NOMO-1 (cell line): ENCODE results near the gene COL6A3.
"Not testable (repeated sequence)": the region's sequence is repeated elsewhere in the genome, so short reads cannot be mapped to it uniquely, and the experiment has no call there.

Experiments used
- DNase-seq, 2 experiments: peaks; one replicate each; lab custom pipeline; 2025; ENCODE audit not compliant: unreplicated experiment in 2 of 2; lab: John Stamatoyannopoulos, UW

The COL6A3 gene

GRCh38 chr2:237418300-237418699, 4.3 kb upstream of the COL6A3 start:
- DNase-seq: no peak

DNA sequence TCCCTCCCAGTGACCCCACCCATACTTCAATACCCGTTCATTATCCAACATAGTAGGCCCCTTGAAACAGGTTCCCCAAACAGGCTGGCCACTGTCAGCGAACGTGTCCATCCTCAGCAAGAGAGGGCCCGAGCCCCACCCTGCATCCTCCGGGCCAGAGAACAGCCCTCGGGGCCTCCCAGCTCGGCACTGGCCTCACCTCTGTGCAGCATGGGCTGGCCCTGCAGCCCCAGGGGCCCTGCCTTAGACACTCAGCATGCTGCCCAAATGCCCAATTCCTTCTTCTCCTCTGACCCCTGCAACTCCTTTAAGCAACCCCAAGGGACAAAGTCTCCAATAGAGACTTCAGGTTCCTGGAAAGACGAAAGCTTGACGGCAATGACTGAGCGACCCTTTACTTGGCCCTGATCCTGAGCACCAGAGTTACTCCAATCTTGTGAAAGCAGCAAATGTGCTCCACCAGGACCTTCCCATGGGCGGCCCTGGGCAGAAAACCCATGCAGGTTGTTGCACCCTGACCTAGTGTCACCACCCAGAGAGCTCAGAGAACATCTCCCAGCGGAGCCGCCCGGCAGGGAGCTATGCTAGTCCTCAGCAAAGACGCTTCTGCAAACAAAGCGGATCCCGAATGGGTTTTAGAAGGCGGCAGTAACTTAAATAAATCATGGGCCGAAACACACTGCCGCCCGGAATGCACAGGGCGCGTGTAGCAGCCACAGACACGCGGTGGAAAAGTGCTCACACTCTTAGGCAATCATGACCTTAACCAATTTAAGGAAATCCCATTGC, 782 bp downstream of the COL6A3 start:
- DNase-seq: no peak

- DNase-seq: no peak
These were observed 1.3 kb downstream of the COL6A3 start for GRCh38 chr2:237412646-237412987.

DNA sequence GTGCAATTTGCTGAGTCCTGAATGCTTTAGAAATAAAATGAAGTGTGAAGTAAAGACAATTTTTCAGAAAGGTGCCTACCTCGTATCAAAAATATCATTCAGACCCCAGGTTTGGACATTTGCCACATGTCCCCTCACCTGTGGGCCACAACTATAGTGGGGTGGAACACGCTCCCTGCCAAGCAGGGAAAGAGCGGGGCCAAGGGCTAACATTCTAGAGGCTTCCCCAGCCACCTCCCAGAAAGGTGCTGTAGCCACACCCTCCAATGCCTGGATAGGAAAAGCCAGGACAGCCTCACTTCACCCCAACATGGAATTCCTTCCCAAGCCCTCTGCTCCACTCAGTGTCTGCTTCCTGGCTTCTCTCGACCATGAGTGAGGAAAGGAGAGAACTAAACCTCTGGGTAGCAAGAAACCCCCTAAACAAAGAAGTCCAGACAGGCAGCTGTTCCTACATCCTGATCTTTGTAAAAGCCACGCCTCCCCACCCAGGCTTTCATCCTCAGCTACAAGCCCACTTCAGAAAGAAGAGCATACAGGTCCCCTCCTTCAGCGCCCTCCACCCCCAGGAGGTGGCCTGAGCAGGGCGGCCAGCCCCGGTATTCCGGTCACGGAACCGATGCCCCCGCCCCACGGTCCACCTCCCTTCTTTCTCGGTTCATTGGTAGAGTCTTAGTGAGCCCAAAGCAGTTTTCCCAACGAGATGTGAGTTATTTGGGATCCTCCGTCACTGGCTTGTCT, 2.1 kb downstream of the COL6A3 start:
- DNase-seq: no peak

DNA sequence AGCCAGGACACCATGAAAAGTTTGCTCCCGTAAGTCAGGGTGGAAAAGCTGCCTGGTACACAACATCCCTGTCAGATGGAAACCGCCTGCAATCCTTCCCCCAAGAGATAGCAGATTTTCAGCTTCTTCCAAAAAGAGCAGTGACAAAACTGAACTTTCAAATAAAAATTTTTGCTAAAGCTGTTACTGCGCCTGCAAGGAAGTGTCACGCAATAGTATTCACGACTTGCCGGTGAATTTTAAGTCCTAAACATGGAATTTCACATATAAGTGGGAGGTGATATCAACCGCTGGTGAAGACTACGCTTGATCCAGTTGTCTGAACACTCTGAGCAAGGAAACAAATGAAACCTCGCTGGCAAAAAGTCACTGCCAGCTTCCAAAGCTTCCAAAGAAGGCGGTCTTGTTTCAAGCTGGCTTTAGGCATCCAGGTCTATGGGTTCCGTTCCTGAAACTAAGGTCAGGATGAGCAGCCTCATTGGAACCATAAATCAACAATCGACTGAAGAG, 2.8 kb downstream of the COL6A3 start:
- no peak for DNase-seq

GRCh38 chr2:237409263-237409662, 4.7 kb downstream of the COL6A3 start:
- DNase-seq: not testable (repeated sequence)

- DNase-seq: no peak
These were observed 5.5 kb downstream of the COL6A3 start for GRCh38 chr2:237408335-237409000.

DNA sequence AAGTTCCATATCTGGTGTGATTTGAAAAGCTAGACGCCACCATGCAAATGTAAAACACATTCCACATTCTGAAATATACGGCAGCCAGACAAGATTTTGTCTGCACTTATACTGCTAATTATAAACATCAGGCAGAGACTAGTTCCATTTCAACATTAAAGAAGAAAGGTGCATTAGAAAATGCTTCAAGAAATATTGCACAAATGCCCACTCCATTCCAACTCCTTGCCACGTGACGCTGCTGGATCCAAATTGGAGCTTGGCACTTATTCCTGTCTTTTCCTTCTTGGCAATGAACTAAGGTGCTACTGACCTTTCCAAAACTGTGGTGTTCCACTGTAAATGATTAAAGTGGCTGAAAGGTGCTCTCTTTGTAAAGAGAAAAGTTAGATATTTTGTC, 6.3 kb downstream of the COL6A3 start:
- DNase-seq: no peak

- no peak for DNase-seq
These were observed 7.5 kb downstream of the COL6A3 start for GRCh38 chr2:237406371-237406895.

- no peak for DNase-seq
These were observed 8.4 kb downstream of the COL6A3 start for GRCh38 chr2:237405605-237406004.

GRCh38 chr2:237405006-237405559, 8.9 kb downstream of the COL6A3 start:
- DNase-seq: no peak

DNA sequence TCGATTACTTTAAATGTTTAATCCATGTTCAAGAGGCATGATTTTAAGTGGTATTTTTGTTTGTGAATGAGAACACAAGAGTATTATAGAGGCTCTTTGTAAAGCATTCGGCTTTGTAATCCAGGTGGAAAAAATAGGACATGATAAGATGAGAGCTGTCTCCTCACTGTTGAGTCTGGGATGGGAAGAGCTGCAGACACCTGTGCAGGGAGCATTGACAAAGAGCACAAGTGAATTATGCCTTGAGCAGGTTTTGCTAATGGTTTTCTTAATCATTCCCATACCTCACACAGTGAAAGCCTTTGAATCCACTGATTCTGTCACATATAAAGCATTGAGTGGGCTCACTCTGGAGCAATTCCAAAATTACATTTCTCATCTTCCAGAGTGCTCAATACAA, 9.6 kb downstream of the COL6A3 start:
- no peak for DNase-seq

- no peak for DNase-seq
These were observed 10.7 kb downstream of the COL6A3 start for GRCh38 chr2:237403024-237403882.

DNA sequence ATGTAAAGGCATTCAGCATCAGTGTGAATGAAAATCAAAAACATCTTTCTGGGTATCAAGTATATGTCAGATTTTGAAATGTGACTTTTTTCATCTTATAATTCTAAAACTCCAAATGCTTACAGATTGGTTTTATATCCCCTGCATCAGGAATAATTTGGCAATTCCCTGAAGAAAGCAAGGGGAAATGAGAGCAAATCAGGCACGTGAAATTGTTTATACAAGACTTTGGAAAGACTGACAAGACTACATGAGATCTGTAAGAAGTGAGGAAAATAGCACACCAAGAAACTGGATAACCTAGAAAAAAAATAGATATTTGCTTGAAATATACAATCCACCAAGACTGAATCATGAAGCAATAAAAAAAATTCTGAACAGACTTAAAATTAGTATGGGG, 13.8 kb downstream of the COL6A3 start:
- no peak for DNase-seq

GRCh38 chr2:237397072-237397471, 16.9 kb downstream of the COL6A3 start:
- DNase-seq: no peak

- DNase-seq: no peak
These were observed 20.4 kb downstream of the COL6A3 start for GRCh38 chr2:237393523-237393922.

DNA sequence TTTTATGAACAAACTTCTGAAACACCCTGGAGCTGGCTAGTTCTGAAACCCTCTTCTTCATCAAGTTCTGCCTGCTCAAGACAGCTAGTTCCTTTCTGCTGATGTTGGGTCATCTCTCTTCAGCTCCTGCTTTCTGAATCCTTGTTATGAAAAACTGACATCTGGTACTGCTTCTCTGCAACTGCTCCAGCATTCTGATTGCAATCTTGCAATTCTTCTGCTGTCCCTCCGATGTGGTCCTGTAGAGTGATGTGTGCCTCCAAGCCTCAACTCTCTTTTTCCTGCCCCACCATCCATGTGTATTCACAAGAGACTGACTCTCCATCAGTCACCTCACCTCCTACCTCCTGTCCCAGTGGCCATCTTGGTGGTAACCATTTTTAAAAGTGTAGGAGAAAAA, 21.8 kb downstream of the COL6A3 start:
- no peak for DNase-seq

DNA sequence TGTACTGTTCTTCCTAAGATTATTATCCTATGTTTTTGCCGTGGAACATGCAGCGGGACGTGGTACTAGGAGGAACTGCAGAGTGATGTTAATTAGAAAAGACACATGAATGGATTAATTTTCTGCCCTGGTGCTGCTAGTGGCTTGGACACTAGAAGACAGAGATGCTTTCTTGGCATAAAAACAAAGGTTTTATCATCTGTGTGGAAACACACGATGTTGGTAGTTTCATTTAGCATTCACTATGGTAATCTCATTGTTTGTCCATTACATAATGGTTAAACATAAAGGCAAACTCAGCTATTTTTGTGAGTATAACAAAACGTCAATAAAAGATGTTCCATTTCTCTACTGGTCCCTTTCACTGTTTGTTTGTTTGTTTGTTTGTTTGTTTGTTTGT, 22.8 kb downstream of the COL6A3 start:
- DNase-seq: no peak

- DNase-seq: no peak
These were observed 23.7 kb downstream of the COL6A3 start for GRCh38 chr2:237390235-237390634.

DNA sequence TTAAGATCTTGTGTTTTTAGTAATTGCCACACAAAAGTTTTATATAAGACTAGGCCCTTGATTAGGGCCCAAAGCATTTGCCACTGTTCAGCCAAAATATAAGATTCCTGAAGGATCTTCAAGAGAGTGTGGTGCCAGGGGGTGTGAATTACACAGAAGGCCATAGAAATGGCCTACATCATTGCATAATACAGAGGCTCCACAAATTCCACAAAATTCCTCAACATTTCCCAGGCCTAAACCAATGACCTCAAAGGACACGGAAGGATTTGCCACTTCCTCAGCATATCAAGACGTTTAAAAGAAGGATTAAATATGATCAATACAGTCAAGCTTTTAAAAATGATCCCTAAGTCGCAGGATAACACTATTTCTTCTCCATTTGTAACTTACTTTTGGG, 24.1 kb downstream of the COL6A3 start:
- no peak for DNase-seq
